PC-9 (cell line): ENCODE data around the gene DEF6. TPM values are rescaled to one million over a fixed set of nuclear protein-coding genes. Genes with fewer than 3 reads are reported as not detected.

ENCODE experiments used
- BruUV-seq: library from RNA; stranded (reverse); fragments of 400-500 nt; replicated peaks from 2 replicates; lab custom pipeline; 2021; lab: Mats Ljungman, UMichigan
- CTCF ChIA-PET: fragments of 300-600 bp; sonication (Branson Sonifier 250); formaldehyde crosslinking; loops from one replicate; lab custom pipeline; 2022; ENCODE audit warnings: antibody characterized with exemption; lab: Charles Lee
- POLR2A ChIA-PET: fragments of 300-600 bp; sonication (Branson Sonifier 250); formaldehyde crosslinking; loops from one replicate; lab custom pipeline; 2022; ENCODE audit warnings: antibody characterized with exemption; ENCODE audit not compliant: unreplicated experiment; lab: Charles Lee
- DNase-seq, 2 experiments: peaks; one replicate each; pipeline versions ENCODE4 v3.0.0 to v3.0.0-alpha.2; 2015 to 2022; ENCODE audit warnings: mixed read lengths in 1 of 2
- H2AFZ ChIP-seq: fragments of 200-600 bp; sonication (generic); 2 replicates; pipeline ENCODE4 v1.8.1; 2017; ENCODE audit warnings: antibody characterized with exemption
- H3F3A ChIP-seq: fragments of 200-600 bp; sonication (generic); 2 replicates; pipeline ENCODE4 v1.8.1; 2017; ENCODE audit warnings: antibody characterized with exemption, mild to moderate bottlenecking, low read depth; ENCODE audit not compliant: insufficient read depth
- H3K27ac ChIP-seq: fragments of 200-600 bp; sonication (generic); 2 replicates; pipeline ENCODE4 v1.6.1; 2016; ENCODE audit warnings: mixed run types
- H3K27me3 ChIP-seq: fragments of 200-600 bp; sonication (generic); 2 replicates; pipeline ENCODE4 v1.6.1; 2016; ENCODE audit warnings: low read depth, mixed run types; ENCODE audit not compliant: insufficient read depth
- H3K36me3 ChIP-seq: fragments of 200-600 bp; sonication (generic); 2 replicates; pipeline ENCODE4 v1.6.1; 2016; ENCODE audit warnings: low read depth, mixed run types
- H3K4me1 ChIP-seq: fragments of 200-600 bp; sonication (generic); replicated peaks from 2 replicates; pipeline ENCODE4 v1.6.1; 2016; ENCODE audit warnings: mixed run types; ENCODE audit not compliant: insufficient read depth
- H3K4me2 ChIP-seq: fragments of 200-600 bp; sonication (generic); 2 replicates; pipeline ENCODE4 v1.6.1; 2017; ENCODE audit warnings: mixed run types
- H3K4me3 ChIP-seq: fragments of 200-600 bp; sonication (generic); 2 replicates; pipeline ENCODE4 v1.6.1; 2016; ENCODE audit warnings: mixed run types
- H3K79me2 ChIP-seq: fragments of 200-600 bp; sonication (generic); 2 replicates; pipeline ENCODE4 v1.6.1; 2017; ENCODE audit warnings: low read depth, mixed run types
- H3K9me2 ChIP-seq: fragments of 200-600 bp; sonication (generic); 2 replicates; pipeline ENCODE4 v1.8.1; 2017; ENCODE audit warnings: mild to moderate bottlenecking; ENCODE audit not compliant: insufficient read depth
- H3K9me3 ChIP-seq: fragments of 200-600 bp; sonication (generic); 2 replicates; pipeline ENCODE4 v1.8.1; 2016; ENCODE audit warnings: low read depth; ENCODE audit not compliant: insufficient read depth
- H4K20me1 ChIP-seq: fragments of 200-600 bp; sonication (generic); 2 replicates; pipeline ENCODE4 v1.8.1; 2017; ENCODE audit not compliant: insufficient read depth
- EZH2 ChIP-seq: fragments of 200-600 bp; sonication (generic); IDR thresholded peaks from 2 replicates; pipeline ENCODE4 v1.8.0; 2017; ENCODE audit warnings: antibody characterized with exemption, low read depth
- intact Hi-C: fragments of 100-400 bp; cut with micrococcal nuclease; formaldehyde crosslinking; loops from one replicate; pipeline ENCODE4 v1.10.0; 2022; ENCODE audit not compliant: unreplicated experiment
- total RNA-seq: library from RNA; stranded (reverse); gene quantifications from 2 replicates; pipeline ENCODE4 v1.2.3, GENCODE V29; 2021
- TF ChIP-seq, protein P1 (sequence below): fragments of 200-600 bp; sonication (generic); conservative IDR thresholded peaks from 2 replicates; pipeline ENCODE4 v1.6.1; 2017; ENCODE audit warnings: mixed run types, antibody characterized with exemption, mild to moderate bottlenecking, moderate library complexity

Gene DEF6
- total RNA-seq, 1 experiment from 2014 or later = 19.6 TPM

DNA sequence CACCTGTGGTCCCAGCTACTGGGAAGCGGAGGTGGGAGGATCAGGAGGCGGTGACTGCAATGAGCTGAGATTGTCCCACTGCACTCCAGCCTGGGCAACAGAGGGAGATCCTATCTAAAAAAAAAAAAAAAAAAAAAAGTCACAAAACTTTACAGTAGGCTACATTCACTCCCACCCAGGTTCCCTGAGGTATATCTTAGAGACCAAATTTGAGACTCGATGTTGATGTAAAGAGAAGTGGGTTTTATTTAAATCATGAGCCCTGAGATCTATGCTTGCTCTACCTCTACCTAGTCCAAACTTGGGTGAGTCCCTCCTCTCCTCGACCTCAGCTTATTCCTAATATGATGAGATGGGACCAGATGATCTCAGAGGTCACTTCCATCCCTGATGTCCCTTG is 8.8 kb upstream of the DEF6 start:
- intact Hi-C loops = no loop called here
- ChIA-PET POLR2A (no interaction called here), CTCF (no interaction called here)
- Histone ChIP-seq H3F3A (no peaks in the 10 kb centered on the region), H3K36me3 (0 out of 2 replicates have a peak, but pooled peaks cover 9% of the 10 kb centered on the region), H2AFZ (no peak overlapping the region), H3K79me2 (no peaks in the 10 kb centered on the region), H3K27me3 (no peaks in the 10 kb centered on the region), H3K4me2 (no peak overlapping the region), H3K4me1 (no peaks in the 10 kb centered on the region), H3K9me2 (no peaks in the 10 kb centered on the region), H3K9me3 (no peaks in the 10 kb centered on the region), H3K27ac (no peak overlapping the region), H3K4me3 (no peak overlapping the region), H4K20me1 (no peaks in the 10 kb centered on the region)
- no TSS peak for BruUV-seq
- DNase-seq = no peak
- TF ChIP-seq, protein P1, sequence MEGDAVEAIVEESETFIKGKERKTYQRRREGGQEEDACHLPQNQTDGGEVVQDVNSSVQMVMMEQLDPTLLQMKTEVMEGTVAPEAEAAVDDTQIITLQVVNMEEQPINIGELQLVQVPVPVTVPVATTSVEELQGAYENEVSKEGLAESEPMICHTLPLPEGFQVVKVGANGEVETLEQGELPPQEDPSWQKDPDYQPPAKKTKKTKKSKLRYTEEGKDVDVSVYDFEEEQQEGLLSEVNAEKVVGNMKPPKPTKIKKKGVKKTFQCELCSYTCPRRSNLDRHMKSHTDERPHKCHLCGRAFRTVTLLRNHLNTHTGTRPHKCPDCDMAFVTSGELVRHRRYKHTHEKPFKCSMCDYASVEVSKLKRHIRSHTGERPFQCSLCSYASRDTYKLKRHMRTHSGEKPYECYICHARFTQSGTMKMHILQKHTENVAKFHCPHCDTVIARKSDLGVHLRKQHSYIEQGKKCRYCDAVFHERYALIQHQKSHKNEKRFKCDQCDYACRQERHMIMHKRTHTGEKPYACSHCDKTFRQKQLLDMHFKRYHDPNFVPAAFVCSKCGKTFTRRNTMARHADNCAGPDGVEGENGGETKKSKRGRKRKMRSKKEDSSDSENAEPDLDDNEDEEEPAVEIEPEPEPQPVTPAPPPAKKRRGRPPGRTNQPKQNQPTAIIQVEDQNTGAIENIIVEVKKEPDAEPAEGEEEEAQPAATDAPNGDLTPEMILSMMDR = no peak
- TF ChIP-seq EZH2 = no peak

DNA sequence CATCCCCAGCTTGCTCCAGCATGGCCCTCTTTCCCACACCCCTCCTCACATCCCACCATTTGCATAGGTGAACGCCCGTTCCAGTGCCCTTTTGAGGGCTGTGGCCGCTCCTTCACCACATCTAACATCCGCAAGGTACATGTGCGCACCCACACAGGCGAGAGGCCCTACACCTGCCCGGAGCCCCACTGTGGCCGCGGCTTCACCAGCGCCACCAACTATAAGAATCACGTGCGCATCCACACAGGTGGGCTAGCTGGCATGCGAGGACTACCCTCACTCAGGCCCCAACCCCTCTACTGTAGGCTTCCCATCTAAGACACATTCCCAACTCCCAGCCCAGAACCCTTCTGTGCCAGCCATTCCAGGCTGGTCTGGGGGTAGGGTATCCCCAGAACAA is 6.1 kb upstream of the DEF6 start:
- CTCF ChIA-PET = no interaction called here
- POLR2A ChIA-PET = no interaction called here
- no peak for DNase-seq
- Histone ChIP-seq H3K27ac (no peak overlapping the region), H3K9me2 (no peaks in the 10 kb centered on the region), H3K4me3 (no peak overlapping the region), H3K79me2 (no peaks in the 10 kb centered on the region), H2AFZ (no peak overlapping the region), H3K4me1 (no peaks in the 10 kb centered on the region), H3K9me3 (no peaks in the 10 kb centered on the region), H3F3A (no peaks in the 10 kb centered on the region), H3K36me3 (0 out of 2 replicates have a peak, but pooled peaks cover 9% of the 10 kb centered on the region), H4K20me1 (no peaks in the 10 kb centered on the region), H3K4me2 (no peak overlapping the region), H3K27me3 (no peaks in the 10 kb centered on the region)
- intact Hi-C loops = loop anchor here (10.0 kb wide), 1 partner anchor 803 kb away; no protein-coding TSS in a partner anchor
- TF ChIP-seq EZH2 = no peak
- TF ChIP-seq, protein P1 = no peak
- BruUV-seq = no TSS peak

DNA sequence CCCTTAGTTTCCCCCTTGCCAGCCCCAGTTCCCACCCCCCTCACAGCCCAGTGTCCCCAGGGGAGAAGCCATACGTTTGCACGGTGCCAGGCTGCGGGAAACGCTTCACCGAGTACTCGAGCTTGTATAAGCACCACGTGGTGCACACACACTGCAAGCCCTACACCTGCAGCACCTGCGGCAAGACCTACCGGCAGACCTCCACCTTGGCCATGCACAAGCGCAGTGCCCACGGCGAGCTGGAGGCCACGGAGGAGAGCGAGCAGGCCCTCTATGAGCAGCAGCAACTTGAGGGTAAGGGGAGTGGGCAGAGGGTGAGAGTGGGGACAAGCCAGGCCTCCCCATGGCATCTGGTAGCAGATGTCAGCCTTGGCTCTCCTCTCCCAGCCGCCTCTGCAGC is 5.1 kb upstream of the DEF6 start:
- Histone ChIP-seq H2AFZ (no peak overlapping the region), H4K20me1 (no peaks in the 10 kb centered on the region), H3K27ac (no peak overlapping the region), H3K4me3 (no peak overlapping the region), H3K9me2 (no peaks in the 10 kb centered on the region), H3F3A (no peaks in the 10 kb centered on the region), H3K4me1 (0 out of 2 replicates have a peak, but pooled peaks cover 5% of the 10 kb centered on the region), H3K4me2 (no peak overlapping the region), H3K36me3 (0 out of 2 replicates have a peak, but pooled peaks cover 9% of the 10 kb centered on the region), H3K9me3 (no peaks in the 10 kb centered on the region), H3K79me2 (no peaks in the 10 kb centered on the region), H3K27me3 (no peaks in the 10 kb centered on the region)
- ChIA-PET POLR2A (no interaction called here), CTCF (no interaction called here)
- intact Hi-C loops = loop anchor here (10.0 kb wide), 1 partner anchor 802 kb away; no protein-coding TSS in a partner anchor
- TF ChIP-seq EZH2 = no peak
- TF ChIP-seq, protein P1 = no peak
- DNase-seq = no peak
- BruUV-seq = no TSS peak
